ENCODE data around the gene ANKRD11.
"Not testable (repeated sequence)": the region's sequence is repeated elsewhere in the genome, so short reads cannot be mapped to it uniquely, and the experiment has no call there.

Gene ANKRD11

DNA sequence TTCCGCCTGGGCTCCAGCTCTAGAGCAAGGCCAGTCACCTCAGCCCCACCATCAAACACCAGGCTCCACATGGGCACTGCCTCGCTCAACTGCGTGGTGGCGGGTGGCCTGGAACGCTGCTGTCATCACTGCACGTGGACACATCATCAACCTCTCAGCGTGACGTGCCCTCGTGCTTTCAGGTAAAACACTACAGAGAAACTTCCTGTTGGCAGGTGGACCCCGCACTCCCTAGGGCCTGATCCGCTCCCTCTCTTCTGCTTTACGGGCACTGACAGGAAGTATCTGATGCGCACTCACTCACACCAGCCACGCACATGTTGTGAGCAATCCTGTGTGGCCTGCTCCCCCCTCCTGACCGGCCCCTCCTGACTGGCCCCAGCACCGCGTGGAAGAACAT is 87.4 kb downstream of the ANKRD11 start:
- no peak for DNase-seq (ENCODE audit: low read depth)

GRCh38 chr16:89401641-89402445 is 88.5 kb downstream of the ANKRD11 start:
- no peak for DNase-seq (ENCODE audit: low read depth)

GRCh38 chr16:89401205-89401604 is 89.2 kb downstream of the ANKRD11 start:
- no peak for DNase-seq (ENCODE audit: low read depth)

GRCh38 chr16:89400740-89401139 is 89.6 kb downstream of the ANKRD11 start:
- DNase-seq (ENCODE audit: low read depth): no peak

- DNase-seq (ENCODE audit: low read depth): no peak
Observed at GRCh38 chr16:89398924-89399323, 91.4 kb downstream of the ANKRD11 start.

GRCh38 chr16:89397331-89397861 is 93.0 kb downstream of the ANKRD11 start:
- no peak for DNase-seq (ENCODE audit: low read depth)

- no peak for DNase-seq (ENCODE audit: low read depth)
Observed at GRCh38 chr16:89396156-89396555, 94.2 kb downstream of the ANKRD11 start.

- no peak for DNase-seq (ENCODE audit: low read depth)
Observed at GRCh38 chr16:89395150-89396142, 94.9 kb downstream of the ANKRD11 start.

GRCh38 chr16:89393738-89394406 is 96.5 kb downstream of the ANKRD11 start:
- DNase-seq (ENCODE audit: low read depth): no peak

DNA sequence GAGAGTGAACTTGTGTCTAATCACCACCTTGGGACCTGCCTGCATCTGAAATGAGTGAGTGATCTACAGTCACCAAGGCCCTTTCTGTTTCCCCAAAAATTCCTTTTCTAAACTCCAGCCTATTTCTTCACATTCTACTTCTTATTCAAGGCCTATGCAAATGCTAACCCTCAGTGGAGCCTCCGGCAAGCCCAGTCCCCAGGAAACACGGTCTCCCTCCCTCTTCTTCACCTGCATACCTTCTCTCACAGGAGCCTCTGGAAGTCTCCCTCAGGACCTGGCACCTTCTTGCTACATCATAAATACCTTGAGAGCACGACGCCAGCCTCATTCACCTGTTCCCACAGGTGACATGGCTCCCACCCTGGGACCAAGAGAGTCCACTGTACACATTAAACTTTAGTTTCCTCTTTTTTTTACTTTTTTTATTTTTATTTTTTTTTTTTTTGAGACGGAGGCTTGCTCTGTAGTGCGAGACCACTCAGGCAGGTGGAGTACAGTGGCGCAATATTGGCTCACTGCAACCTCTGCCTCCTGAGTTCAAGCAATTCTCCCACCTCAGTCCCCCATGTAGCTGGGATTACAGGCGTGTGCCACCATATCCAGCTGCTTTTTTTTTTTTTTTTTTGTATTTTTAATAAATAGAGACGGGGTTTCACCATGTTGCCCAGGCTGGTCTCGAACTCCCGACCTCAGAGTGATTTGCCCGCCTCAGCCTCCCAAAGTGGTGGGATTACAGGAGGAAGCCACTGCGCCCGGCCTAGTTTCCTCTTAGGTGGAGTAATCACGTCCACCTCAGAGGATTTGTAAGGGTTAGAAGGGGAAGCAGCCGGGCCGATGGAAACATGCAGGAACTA is 97.3 kb downstream of the ANKRD11 start:
- no peak for DNase-seq (ENCODE audit: low read depth)

DNA sequence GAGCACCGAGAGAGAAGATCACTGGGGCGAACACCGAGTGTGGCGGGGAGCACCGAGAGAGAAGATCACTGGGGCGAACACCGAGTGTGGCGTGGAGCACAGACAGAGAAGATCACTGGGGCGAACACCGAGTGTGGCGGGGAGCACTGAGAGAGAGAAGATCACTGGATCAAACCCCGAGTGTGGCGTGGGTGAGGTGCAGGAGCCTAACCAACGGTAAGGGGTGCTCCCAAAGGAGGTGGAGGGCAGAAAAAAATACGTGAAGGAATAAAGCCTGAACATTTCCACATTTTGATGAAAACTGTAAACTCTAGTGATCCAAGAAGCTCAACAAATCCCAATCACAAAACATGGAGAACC is 100.2 kb downstream of the ANKRD11 start:
- DNase-seq (ENCODE audit: low read depth): not testable (repeated sequence)

- DNase-seq (ENCODE audit: low read depth): not testable (repeated sequence)
Observed at GRCh38 chr16:89389504-89390223, 100.7 kb downstream of the ANKRD11 start.

DNA sequence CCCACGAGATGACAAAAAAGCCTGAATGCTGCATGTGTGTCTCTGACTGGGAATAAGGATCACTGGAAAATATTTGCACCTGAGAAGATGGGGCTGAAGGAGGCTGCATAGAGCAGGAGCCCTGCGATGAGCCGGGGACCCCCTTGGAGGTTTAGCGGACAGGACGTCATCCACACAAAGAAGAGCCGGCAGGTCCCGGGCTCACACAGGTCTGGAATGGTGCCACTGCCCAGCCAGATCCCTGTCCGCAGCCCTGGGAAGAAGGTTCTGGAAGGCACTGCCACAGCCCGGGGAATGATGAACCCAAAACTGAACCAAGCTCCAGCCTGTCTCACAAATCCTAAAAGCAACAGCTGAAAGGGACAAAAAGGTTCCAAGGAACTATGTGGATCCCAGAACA is 101.8 kb downstream of the ANKRD11 start:
- DNase-seq (ENCODE audit: low read depth): no peak

GRCh38 chr16:89386306-89387185 is 103.8 kb downstream of the ANKRD11 start:
- DNase-seq (ENCODE audit: low read depth): no peak

DNA sequence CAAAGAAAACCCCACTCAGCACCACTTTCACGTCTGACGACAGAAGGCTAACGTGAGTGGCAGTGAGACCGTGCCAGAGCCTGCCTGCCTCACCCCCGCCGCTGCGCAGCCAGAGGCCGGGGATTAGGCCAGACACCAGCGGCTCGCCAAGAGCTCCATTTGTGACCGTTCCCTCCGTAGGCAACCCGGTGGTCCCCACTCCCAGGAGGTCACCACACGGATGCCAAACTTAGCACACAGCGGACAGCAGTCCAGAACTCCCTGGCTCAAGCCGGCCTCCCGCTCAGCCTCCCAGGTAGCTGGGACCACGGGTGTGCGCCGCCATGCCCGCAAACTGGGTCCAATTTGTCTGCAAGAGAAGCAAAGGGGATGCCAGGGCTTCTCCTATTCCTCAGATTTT is 104.6 kb downstream of the ANKRD11 start:
- DNase-seq (ENCODE audit: low read depth): no peak

- no peak for DNase-seq (ENCODE audit: low read depth)
Observed at GRCh38 chr16:89384282-89384681, 106.1 kb downstream of the ANKRD11 start.

DNA sequence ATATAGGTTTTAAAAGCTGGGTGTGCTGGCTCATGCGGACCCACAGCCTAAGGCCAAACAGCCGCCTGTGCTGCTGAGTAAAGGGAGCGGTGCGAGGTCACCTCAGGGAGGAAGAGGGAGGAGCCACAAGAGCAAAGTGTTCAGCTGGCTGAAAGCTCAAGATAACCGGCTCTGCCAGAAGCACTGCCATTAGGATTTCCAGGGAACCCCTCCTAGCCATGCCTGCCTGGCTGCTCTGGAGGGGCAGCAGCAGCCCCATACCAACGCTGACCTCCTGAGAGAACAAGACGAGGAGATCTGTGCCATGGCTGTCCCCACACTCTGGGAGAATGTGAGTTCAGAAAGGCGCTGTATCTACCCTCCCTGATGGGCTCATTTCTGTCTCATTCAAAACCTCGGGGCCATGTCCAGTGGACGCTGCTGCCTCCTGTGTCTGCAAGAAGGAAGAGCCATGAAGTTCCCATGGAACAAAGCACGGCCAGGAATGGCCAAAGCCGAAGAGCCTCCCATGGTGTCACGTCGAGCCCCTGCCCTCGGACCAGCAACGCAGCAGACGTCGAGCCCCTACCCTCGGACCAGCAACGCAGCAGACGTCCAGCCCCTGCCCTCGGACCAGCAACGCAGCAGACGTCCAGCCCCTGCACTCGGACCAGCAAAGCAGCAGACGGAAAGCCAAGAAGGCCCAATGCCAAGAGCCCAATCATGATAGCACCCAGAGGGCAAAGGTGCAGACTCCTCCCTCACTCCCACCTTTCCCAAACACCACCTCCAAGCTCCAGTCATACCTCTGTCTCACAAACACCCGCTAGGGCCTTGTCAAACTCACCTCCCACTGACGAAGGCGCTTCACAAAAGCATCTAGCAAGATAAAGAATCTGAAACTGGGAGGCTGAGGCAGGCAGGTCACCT is 107.0 kb downstream of the ANKRD11 start:
- DNase-seq (ENCODE audit: low read depth): no peak

GRCh38 chr16:89382555-89382954 is 107.8 kb downstream of the ANKRD11 start:
- not testable (repeated sequence) for DNase-seq (ENCODE audit: low read depth)
